ENCODE measurements around the gene PDE11A.
A peak's percentile ranks its signal among the peaks of the same experiment; 100 is the strongest.
"Not testable (repeated sequence)": the region's sequence is repeated elsewhere in the genome, so short reads cannot be mapped to it uniquely, and the experiment has no call there.

Gene PDE11A

DNA sequence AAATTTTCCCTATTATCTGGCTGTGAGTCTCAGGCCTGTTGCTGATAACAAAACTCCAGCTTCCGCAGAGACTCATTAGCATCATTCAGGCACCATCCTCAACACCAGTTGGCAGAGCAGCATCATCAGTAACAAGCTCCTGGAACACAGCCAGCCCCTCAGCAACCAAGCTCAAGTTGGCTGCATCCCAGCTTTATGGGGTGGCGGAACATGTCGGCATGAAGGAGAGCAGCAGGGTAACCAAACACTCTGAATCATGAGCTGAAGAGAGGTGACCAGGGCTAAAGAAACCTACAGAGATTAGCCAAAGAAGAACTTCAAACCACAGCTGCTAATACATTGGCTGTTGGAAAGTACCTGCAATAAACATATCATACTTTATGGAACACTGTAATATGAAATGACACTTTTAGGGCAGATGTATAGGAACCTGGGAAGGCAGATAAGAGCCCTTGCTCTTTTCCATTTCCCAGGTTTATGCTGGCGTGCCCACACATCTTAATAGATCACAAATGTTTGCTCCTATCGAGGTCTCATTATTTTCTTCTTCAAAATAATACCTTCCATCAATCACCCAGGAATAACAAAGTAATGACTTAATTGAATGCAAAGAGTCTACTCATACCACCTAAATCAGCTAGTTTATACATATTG is 63.8 kb downstream of the PDE11A start:
- peak; percentile 99 for DNase-seq

DNA sequence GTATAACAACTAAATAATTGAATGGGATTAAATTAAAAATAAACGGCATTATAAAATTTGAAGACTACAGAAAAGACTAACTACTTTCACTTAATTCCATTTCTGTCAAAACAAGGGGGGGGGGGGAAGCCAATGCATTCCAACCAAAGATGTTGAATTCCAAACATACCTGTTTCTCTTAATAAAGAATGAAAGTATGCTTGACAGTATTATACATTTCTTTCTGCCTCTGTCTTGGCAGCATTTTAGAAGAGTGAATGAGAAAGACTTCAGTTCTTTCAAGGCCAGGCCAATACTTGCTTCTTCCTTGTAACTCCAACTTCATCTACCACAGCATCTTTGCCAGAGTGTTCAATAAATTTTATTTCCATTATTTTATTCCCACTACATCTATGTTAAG is 65.9 kb downstream of the PDE11A start:
- no peak for DNase-seq

DNA sequence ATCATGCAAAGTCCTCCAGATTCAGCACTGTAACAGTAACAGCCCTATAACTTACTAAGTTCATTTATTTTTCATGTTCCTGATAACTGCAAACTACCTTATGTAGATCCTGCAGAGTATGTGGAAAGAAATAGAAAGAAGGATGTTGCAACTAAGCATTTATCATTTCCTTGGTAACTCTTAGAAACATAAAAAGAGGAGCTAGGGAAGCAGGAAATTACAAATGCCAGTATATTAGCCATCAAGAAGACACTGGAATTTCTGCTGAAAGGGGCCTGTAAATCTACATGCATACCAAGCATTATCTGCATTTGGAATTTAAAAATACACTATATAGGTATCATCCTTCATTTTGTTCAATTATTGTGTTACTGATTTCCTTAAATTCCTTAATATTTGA is 66.8 kb downstream of the PDE11A start:
- DNase-seq, result no peak

DNA sequence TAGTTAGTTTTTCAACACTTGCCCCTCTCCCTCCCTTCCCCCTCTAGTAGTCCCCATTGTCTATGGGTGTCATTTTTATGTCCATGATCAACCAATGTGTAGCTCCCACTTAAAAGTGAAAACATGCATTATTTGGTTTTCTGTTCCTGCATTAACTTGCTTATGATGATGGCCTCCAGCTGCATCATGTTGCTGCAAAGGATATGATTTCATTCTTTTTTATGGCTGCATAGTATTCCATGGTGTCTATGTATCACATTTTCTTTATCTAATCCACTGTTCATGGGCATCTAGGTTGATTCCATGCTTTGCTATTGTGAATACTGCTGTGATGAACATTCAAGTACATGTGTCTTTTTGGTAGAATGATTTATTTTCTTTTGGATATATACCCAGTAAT is 70.5 kb downstream of the PDE11A start:
- no peak for DNase-seq

DNA sequence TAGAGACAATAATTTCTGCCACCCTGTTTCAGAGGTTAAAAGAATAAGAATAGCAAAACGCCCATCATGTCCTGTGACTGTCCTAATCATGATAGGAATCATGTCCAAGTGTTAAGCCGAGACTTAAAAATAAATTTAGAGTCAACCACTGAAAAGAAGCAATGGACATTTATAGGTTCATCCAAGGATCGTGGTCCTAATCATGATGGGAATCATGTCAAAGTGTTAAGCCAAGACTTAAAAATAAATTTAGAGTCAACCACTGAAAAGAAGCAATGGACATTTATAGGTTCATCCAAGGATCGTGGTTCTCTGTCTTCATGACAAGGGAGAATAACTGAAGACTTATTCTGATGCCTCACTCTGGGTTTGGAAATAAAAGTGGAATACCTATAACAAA is 73.6 kb downstream of the PDE11A start:
- no peak for DNase-seq

DNA sequence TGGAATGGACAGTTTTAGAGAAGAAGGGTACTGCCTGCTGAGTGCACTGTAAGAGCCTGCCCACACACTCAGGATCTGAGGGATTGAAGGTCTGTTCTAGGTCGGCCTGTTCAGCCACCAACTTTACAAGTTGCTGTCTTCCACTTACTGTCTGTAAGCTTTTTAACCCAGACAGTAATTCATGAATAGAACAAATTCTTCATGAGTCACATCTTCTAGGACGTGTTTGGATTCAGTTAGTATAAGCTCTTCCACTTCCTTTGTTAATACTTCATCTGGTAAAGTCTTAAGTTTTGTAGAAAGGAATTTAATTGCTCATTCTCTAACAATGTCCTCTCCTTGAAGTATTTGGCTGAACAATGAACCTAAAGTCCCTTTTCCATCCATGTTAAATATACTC is 74.6 kb downstream of the PDE11A start:
- no peak for DNase-seq

DNA sequence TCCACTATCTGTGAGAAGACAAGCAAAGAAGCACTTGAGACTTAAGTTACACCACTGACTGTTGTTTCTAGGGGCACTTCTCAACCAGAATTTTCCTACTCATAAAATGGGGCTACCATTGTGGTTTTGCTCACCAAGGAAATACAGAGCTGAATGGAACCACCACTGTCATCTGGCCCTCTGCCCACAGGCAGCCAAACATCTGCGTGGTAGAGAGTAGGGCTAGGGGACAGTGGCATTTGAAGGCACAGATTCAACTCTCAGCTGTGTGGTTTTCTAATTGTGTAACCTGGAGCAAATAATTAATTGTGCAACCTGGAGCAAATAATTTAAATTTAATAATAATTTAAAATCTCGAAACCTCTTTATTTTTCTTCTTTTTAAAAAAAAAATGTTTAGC is 79.6 kb downstream of the PDE11A start:
- no peak for DNase-seq

DNA sequence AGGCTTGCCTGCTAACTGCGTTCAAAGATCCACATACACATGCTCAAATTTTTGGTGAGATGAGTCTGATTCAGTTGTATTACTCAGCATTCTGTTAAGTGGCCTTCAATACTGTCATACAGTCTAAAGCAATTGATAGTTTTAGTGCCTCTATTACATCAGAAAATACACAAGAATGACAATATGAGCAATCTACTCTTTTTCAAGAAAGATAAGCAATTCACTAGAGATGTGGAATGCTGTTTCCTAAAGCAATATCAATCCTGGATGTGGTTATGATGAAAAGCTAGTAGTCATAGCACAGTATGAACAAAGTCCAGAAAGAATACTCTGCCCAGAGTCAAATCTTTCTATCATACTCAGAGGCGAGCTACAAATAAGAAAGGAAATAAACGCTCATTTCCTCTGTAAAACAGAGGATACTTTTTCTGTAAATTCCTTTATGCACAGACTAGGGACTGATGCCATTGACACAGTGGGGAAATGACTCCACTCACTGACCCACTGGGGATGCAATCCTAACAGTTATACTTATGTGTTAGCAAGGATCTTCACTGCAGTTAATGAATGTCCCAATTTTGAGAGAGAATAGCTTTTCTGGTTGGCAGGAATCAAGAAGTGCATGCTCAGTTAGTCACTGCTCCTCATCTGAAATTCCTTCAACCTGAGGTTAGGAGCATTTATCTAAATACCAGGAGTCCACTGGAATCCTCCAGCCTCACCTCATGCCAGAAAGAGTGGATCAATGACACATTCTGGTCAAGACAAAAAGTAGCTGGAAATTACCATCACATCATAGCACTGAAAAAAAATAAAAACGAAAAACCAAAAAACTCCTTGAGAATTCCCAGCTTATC is 83.3 kb downstream of the PDE11A start:
- no peak for DNase-seq

DNA sequence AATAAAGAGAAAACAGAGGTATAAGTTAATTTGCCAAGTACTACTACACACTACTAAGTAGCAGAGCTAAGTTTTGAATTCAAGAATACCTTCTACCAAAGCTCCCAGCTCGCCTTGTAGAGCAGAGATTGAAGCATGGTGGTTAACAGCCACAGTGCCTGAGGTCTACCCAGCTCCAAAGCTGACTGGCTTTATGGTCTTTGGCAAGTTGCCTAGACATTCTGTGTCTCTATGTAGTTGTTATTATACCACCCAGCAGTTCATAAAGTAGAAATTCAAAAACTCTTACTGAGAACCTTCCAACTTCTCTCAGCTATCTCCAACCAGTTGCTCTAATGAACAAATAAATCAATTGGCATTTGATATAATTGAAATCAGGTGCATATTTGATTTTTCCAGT is 87.8 kb downstream of the PDE11A start:
- peak; percentile 56 for DNase-seq

DNA sequence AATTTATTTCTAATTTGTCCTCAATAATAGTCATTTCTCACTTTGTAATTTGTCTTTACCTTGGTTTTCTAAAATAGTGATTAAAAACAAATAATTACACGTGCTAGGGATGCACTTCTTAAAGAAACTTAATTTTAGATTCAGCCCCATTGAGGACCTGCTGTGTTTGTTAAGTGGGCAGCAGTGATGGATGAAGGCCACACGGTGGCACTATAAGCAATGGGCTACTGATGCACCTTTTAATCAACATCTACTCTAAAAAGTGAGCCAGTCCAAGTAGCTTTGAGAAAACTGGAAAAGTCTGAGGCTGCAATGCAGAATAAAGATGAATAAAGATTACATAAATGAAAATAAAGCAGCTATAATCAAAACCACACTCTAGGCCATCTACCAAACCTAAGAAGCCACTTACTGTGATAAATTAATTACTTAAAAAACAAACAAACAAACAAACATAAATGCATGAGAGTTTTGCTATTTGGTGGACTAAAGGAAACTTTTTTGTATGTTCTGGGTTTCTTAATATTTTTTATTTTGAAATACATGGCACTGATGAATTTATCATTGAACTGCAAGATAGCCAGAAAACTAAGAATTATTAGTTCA is 89.3 kb downstream of the PDE11A start:
- DNase-seq, result peak; percentile 93

DNA sequence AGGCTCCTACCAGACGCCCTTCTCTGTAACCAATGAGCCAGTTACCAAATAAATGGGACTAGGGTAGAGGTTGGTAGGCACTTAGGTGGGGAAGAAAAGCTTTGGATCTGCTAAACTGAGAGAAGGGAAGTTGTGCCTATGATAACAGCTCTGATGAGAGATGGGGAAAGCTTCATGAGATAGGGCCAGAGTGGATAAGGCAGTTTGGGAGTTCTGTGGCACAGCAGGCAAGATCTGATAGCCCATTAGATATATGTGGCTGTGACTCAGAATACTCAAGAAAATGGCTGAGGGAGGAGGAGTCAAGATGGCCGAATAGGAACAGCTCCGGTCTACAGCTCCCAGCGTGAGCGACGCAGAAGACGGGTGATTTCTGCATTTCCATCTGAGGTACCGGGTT is 99.8 kb downstream of the PDE11A start:
- DNase-seq, result peak; percentile 80

DNA sequence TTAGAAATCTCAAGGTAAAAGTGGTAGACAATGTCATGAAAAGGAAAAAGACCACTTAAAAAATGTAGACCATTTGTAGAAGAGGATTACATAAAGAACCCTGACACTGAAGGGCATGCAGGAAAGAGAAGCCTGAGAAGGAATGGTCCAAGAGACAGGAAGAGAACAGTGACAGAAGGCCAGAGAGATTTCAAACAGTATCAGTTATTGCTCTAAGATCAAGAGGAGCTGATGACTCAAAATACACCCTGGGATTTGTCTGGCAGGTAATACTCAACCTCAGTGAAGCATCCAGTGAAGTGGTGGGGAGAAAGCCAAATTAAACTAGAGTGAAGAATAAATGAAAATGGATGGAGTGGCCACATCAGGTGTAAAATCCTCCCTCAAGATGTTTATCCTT is 100.5 kb downstream of the PDE11A start:
- no peak for DNase-seq

DNA sequence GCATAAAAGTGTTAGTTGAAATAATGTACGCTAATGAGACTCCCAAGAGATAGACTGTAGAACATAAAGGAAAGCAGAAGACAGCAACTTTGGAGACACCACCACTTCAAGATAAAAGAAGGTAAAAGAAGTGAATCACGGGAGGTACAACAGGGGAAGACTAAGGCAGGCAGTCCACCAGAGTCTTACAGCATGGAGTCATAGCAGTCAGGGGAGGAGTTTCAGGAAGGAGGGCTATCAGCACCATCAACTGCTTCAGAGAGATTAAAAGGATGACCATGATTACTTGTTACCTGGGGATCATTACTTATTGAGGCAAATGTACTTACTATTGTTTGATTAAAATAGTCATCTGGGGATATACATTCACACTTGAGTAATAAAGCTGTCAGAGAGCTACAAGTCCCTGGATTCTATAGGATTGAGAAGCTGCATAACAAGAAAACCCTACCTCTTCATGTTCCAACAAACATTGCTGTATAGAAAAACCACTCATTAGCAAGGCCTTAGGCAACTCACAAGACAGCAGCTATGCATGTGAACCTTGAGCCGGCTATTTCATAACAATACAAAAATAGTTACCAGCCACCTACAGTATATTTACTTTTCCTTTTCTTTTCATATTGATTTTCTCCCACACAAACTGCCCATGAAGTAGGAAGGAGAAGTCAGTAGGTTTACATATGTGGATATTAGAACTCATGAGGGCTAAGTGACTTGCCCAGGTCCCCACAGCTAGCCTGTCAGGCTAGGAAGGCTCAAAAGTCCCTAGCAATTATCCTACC is 101.7 kb downstream of the PDE11A start:
- no peak for DNase-seq

DNA sequence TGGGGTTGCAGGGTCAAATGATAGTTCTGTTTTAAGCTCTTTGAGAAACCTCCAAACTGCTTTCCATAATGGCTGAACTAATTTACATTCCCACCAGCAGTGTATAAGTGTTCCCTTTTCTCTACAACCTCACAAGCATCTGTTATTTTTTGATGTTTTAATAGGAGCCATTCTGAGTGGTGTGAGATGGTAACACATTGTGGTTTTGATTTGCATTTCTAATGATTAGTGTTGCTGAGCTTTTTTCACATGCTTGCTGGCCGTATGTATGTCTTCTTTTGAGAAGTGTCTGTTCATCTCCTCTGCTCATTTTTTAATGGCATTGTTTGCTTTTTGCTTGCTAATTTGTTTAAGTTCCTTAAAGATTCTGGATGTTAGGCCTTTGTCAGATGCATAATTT is 107.7 kb downstream of the PDE11A start:
- no peak for DNase-seq

DNA sequence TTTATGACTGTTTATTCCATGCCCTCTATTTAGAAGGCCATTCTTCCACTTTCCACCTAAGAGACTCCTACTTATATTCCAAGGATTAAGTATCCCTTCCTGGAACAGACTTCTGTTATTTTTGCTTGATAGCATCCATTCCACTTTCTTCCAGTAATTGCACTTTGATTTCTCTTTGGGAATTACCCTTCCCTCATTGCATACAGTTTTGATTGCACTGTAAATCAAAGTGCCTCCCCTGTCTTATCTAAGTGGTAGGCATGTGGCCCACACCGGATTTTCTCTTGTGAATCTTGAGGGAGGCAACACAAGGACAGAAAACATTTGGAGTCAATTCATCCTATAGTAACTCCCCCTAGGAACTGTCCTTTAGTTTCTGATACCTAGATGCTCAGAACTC is 120.4 kb downstream of the PDE11A start:
- no peak for DNase-seq

DNA sequence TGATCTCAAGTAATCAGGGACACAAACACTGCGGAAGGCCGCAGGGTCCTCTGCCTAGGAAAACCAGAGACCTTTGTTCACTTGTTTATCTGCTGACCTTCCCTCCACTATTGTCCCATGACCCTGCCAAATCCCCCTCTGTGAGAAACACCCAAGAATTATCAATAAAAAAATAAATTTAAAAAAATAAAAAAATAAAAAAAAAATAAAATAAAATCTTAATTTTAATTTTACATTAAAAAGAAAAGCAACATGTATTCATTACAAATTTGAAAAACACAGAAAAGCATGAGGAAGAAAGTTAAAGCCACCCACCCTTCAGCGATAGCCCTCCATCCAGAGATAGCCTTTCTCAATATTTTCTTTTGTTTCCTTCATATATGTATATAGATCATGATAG is 125.0 kb downstream of the PDE11A start:
- not testable (repeated sequence) for DNase-seq

DNA sequence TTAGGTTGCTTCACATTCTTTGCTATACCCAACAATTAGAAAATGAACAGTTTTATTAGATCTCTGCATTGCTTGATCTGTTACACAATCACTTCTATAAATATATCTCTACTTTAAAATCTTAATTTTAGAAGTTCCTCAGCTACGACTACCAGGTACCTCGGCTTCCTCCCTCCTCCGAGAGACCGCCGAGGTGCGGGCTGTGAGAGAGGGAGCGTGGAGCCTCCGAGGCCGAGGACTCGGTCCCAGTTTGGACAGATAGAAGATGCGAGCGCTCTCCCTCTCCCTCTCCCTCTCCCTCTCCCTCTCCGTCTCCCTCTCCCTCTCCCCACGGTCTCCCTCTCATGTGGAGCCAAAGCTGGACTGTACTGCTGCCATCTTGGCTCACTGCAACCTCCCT is 128.0 kb downstream of the PDE11A start:
- not testable (repeated sequence) for DNase-seq

DNA sequence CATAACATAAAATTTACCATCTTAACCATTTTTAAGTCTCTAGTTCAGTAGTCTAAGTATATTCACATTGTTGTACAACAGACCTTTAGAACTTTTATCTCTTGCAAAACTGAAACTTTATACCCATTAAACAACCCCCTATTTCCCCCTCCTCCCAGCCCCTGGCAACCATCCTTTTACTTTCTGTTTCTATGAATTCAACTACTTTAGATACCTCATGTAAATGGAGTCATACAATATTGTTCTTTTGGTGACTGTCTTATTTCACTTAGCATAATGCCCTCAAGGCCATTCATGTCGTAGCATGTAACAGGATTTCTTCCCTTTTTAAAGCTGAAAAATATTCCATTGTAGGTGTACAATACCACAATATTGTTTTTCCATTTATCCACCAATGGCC is 129.8 kb downstream of the PDE11A start:
- DNase-seq, result no peak

DNA sequence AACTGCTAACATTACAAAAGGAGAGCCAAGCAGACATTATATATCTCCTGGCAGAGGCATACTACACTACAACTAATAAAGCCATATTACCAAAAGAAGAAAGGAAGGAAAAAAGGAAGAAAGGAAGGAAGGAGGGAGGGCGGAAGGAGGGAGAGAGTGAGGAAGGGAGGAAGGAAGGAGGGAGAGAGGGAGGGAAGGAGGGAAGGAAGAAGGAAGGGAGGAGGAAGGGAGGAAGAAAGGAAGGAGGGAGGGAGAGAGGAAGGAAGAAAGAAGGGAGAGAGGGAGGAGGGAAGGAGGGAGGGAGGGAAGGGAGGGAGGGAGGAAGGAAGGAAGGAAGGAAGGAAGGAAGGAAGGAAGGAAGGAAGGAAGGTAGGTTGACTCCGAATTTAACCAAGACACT is 133.4 kb downstream of the PDE11A start:
- no peak for DNase-seq

DNA sequence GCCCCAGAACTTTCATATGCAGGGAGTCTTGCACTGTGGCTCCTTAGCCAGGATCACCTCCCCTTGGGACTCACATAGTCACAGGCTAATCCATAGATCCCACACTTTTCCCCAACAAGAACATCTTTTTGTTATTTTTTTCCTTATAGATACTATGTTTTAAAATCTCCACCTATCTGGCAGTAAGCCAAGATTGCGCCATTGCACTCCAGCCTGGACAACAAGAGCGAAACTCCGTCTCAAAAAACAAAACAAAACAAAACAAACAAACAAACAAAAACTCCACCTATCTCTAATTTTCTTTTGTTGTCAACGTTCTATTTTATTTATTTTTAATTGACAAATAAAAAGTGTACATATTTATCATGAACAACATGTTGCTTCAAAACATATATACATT is 141.7 kb downstream of the PDE11A start:
- peak; percentile 41 for DNase-seq

DNA sequence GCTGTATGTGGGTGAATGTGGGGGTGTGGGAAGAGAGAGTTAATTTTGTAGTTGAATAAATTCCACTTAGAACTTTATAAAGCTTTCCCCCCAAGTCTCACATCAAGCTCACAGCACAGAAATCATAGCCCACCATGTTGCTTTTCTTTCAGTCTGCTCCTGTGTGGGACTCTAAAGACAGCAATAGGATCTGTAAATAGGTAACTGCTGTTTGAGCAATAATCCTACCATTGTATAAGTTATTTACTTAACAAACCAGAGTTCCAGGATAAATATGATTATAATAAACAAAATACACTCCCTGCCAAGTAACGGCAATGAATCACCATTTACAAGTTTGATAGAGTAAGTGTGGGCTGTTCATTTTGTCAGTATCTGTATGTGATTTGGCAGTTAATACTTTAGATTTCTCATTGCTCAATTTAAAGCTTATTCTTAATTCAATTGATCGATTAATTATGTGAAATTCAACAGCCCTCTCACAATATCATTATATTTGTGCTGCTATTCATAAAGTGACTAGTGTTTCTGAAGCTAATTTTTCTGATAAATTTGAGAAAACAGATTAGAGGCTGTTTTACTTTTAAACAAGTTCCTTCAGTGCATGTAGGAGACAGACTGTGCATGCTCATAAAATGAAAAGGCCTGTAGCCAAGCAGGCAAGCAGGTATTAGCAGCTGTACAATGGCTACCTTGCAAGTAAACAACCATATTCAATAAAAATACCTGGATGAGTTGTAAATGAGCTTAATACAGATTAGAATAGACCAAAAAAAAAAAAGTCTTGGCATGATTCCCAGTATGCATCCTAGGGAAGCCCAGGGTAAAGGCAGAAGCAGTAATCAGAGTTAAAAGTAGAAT is 142.7 kb downstream of the PDE11A start:
- DNase-seq, result no peak

DNA sequence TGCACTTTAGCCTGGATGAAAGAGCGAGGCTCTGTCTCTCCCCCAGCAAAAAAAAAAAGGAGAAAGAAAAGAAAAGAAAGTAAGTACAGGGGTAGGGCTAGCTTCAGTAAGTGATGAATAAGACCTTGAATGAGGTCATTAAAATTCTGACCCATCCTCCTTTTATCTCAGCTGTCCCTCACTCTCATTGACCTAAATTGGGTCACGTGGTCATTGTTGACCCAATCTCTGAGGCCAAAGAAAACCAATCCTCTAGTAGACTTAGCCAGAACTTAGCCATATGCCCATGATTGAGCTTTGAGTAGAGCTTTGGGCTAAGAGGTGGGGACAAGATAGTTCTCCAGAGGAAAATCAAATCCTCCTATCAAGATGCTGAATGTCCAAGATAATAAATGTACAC is 149.3 kb downstream of the PDE11A start:
- DNase-seq, result no peak

Data from NCI-H510A treated with DMSO at 0.1 percent for 48 hours (cell line).